Trophoblast cell (in vitro differentiated cells and primary cell): ENCODE measurements around the gene TAGLN.

Source experiments
- DNase-seq, 2 donors: peaks; one replicate each; pipeline ENCODE4 v3.0.0-alpha.2; 2016
- H2AFZ ChIP-seq: 2 replicates; pipeline ENCODE4 v1.6.1; 2013; ENCODE audit warnings: low read length, moderate library complexity, mild to moderate bottlenecking; ENCODE audit not compliant: insufficient read depth, poor library complexity
- H2AK5ac ChIP-seq: 2 replicates; pipeline ENCODE4 v1.6.1; 2013; ENCODE audit warnings: mild to moderate bottlenecking, low read length
- H2BK120ac ChIP-seq: 2 replicates; pipeline ENCODE4 v1.6.1; 2013; ENCODE audit warnings: low read length, mild to moderate bottlenecking, moderate library complexity; ENCODE audit not compliant: insufficient read depth, poor library complexity
- H2BK12ac ChIP-seq: 2 replicates; pipeline ENCODE4 v1.6.1; 2013; ENCODE audit warnings: mild to moderate bottlenecking, low read length, moderate library complexity
- H2BK5ac ChIP-seq: 2 replicates; pipeline ENCODE4 v1.6.1; 2013; ENCODE audit warnings: low read length, low read depth, moderate library complexity, mild to moderate bottlenecking; ENCODE audit not compliant: poor library complexity
- H3K14ac ChIP-seq: 2 replicates; pipeline ENCODE4 v1.6.1; 2013; ENCODE audit warnings: mild to moderate bottlenecking, low read length
- H3K18ac ChIP-seq: 2 replicates; pipeline ENCODE4 v1.6.1; 2013; ENCODE audit warnings: mild to moderate bottlenecking, low read length
- H3K23ac ChIP-seq: 2 replicates; pipeline ENCODE4 v1.6.1; 2013; ENCODE audit warnings: low read length
- H3K27ac ChIP-seq: 2 replicates; pipeline ENCODE4 v1.5.1; 2013; ENCODE audit warnings: low read depth, mild to moderate bottlenecking, inconsistent platforms, low read length, moderate library complexity
- H3K27me3 ChIP-seq: 2 replicates; pipeline ENCODE4 v1.6.1; 2013; ENCODE audit warnings: inconsistent platforms, mild to moderate bottlenecking, low read length, moderate library complexity; ENCODE audit not compliant: insufficient read depth
- H3K36me3 ChIP-seq, 2 experiments: 1 replicate in 1 of 2; 2 replicates in 1 of 2; pipeline ENCODE4 v1.6.1; 2013; ENCODE audit warnings: low read length in 2 of 2, mild to moderate bottlenecking in 2 of 2, moderate library complexity in 1 of 2; ENCODE audit not compliant: insufficient read depth in 2 of 2, control insufficient read depth in 1 of 2
- H3K4ac ChIP-seq: 2 replicates; pipeline ENCODE4 v1.6.1; 2013; ENCODE audit warnings: low read depth, mild to moderate bottlenecking, low read length, moderate library complexity
- H3K4me1 ChIP-seq, 2 experiments: 1 replicate in 1 of 2; 2 replicates in 1 of 2; pipeline ENCODE4 v1.6.1; 2013; ENCODE audit warnings: low read length in 2 of 2, mild to moderate bottlenecking in 2 of 2, moderate library complexity in 1 of 2; ENCODE audit not compliant: insufficient read depth in 2 of 2, control insufficient read depth in 1 of 2
- H3K4me2 ChIP-seq: 2 replicates; pipeline ENCODE4 v1.6.1; 2013; ENCODE audit warnings: inconsistent platforms, mild to moderate bottlenecking, low read length, moderate library complexity
- H3K4me3 ChIP-seq: 2 replicates; pipeline ENCODE4 v1.5.1; 2013; ENCODE audit warnings: mild to moderate bottlenecking, low read depth, low read length, inconsistent platforms
- H3K79me1 ChIP-seq: one replicate; pipeline ENCODE4 v1.6.1; 2013; ENCODE audit warnings: low read length
- H3K79me2 ChIP-seq: 2 replicates; pipeline ENCODE4 v1.6.1; 2013; ENCODE audit warnings: low read length, mild to moderate bottlenecking; ENCODE audit not compliant: control insufficient read depth, insufficient read depth, poor library complexity
- H3K9ac ChIP-seq: 2 replicates; pipeline ENCODE4 v1.6.1; 2013; ENCODE audit warnings: mild to moderate bottlenecking, low read length
- H3K9me3 ChIP-seq: 2 replicates; pipeline ENCODE4 v1.6.1; 2013; ENCODE audit warnings: low read depth, mild to moderate bottlenecking, control low read depth, inconsistent platforms, low read length; ENCODE audit not compliant: insufficient read depth
- H4K12ac ChIP-seq: 2 replicates; pipeline ENCODE4 v1.6.1; 2013; ENCODE audit warnings: low read depth, mild to moderate bottlenecking, low read length, moderate library complexity
- H4K8ac ChIP-seq: 2 replicates; pipeline ENCODE4 v1.6.1; 2013; ENCODE audit warnings: low read depth, mild to moderate bottlenecking, low read length, moderate library complexity
- H4K91ac ChIP-seq: one replicate; pipeline ENCODE4 v1.6.1; 2013; ENCODE audit warnings: low read depth, mild to moderate bottlenecking, low read length, moderate library complexity
- WGBS: extraction: QIAGEN DNeasy Blood & Tissue Kit; methylation state at CpG from one replicate; pipeline ENCODE4 v1.1.7; 2013; ENCODE audit warnings: missing lambda C conversion rate; ENCODE audit not compliant: insufficient read length, insufficient coverage; ENCODE audit errors: extremely low coverage; 5-methylcytosine and 5-hydroxymethylcytosine counted together

Gene TAGLN

GRCh38 chr11:117194267-117194666 is 4.9 kb upstream of the TAGLN start:
- H4K12ac ChIP-seq = no peak overlapping the region
- H3K9me3 ChIP-seq = no peaks in the 10 kb centered on the region
- peaks cover 10% of the 10 kb centered on the region for H3K79me2 ChIP-seq
- H3K4me2 ChIP-seq = no peak overlapping the region
- H3K4me3 ChIP-seq = no peak overlapping the region
- peaks cover 15% of the 10 kb centered on the region for H3K79me1 ChIP-seq
- H3K4ac ChIP-seq = no peak overlapping the region
- peaks cover 16 to 19% of the 10 kb centered on the region in 2 experiments for H3K4me1 ChIP-seq
- H3K27me3 ChIP-seq = no peaks in the 10 kb centered on the region
- no peak overlapping the region for H2BK120ac ChIP-seq
- H2AFZ ChIP-seq = no peak overlapping the region
- H3K23ac ChIP-seq = no peak overlapping the region
- no peak overlapping the region for H3K14ac ChIP-seq
- no peak overlapping the region for H3K27ac ChIP-seq
- H2BK5ac ChIP-seq = no peak overlapping the region
- no peak overlapping the region for H3K9ac ChIP-seq
- peaks cover 41 to 44% of the 10 kb centered on the region in 2 experiments for H3K36me3 ChIP-seq
- H2BK12ac ChIP-seq = no peak overlapping the region
- no peak overlapping the region for H4K8ac ChIP-seq
- DNase-seq = no peak
- H3K18ac ChIP-seq = no peak overlapping the region
- H4K91ac ChIP-seq = no peak overlapping the region
- WGBS = no CpG with 5 or more reads among the region's 5 CpGs
- H2AK5ac ChIP-seq = no peak overlapping the region

DNA sequence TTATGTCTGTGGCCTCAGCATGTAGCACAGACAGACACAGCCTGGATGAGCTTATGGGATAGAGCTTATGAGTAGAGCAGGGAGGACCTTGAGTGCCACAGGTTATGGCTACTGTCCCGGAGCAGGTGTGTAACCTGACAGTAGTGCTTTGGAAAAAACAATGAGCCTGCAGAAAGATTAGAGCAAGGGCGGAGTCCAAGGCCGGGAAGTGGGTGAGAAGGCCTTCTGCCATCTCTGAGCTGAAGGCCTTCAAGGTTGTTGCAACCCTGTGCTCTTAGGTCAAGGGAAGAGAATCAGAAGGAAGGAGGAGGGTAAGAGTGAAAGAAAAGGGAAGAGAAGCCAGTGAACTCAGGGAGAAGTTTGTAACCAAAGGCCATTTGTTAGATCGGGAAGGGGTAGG is 3.9 kb upstream of the TAGLN start:
- no peak overlapping the region for H4K91ac ChIP-seq
- H3K79me1 ChIP-seq = peaks cover 25% of the 10 kb centered on the region
- no CpG with 5 or more reads among the region's 4 CpGs for WGBS

DNA sequence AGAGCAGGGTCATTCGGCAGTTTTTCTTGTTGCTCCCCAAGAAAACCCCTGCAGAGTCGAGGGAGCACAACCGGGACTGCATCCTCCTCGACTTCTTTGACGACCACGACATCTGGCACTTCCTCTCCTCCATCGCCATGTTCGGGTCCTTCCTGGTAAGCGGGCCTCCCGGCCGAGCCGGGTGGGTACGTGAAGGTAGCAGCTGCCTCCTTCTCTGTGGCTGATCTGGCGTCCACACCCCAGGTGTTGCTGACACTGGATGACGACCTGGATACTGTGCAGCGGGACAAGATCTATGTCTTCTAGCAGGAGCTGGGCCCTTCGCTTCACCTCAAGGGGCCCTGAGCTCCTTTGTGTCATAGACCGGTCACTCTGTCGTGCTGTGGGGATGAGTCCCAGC is 3.4 kb upstream of the TAGLN start:
- Histone ChIP-seq H2BK12ac (no peak overlapping the region), H2BK120ac (no peak overlapping the region), H4K91ac (no peak overlapping the region), H2AFZ (no peak overlapping the region), H3K4me3 (no peak overlapping the region), H3K27me3 (no peaks in the 10 kb centered on the region), H4K12ac (no peak overlapping the region), H3K27ac (no peak overlapping the region), H3K4me2 (no peak overlapping the region), H3K4ac (no peak overlapping the region), H3K4me1 (peaks cover 26 to 32% of the 10 kb centered on the region in 2 experiments), H3K79me2 (peaks cover 24% of the 10 kb centered on the region), H3K23ac (no peak overlapping the region), H3K18ac (no peak overlapping the region), H3K9me3 (no peaks in the 10 kb centered on the region), H2BK5ac (no peak overlapping the region), H3K9ac (no peak overlapping the region), H3K79me1 (peaks cover 26% of the 10 kb centered on the region), H3K36me3 (peaks cover 28 to 29% of the 10 kb centered on the region in 2 experiments), H4K8ac (no peak overlapping the region), H2AK5ac (no peak overlapping the region), H3K14ac (no peak overlapping the region)
- no peak for DNase-seq
- no CpG with 5 or more reads among the region's 19 CpGs for WGBS

More for the DNA sequence above, 3.9 kb upstream of the TAGLN start:
- Histone ChIP-seq H3K14ac (no peak overlapping the region), H3K27ac (no peak overlapping the region), H4K12ac (no peak overlapping the region), H3K4me3 (no peak overlapping the region), H3K36me3 (peaks cover 31 to 34% of the 10 kb centered on the region in 2 experiments), H2AK5ac (no peak overlapping the region), H2AFZ (no peak overlapping the region), H3K79me2 (peaks cover 20% of the 10 kb centered on the region), H3K4me2 (no peak overlapping the region), H3K18ac (no peak overlapping the region), H3K9me3 (no peaks in the 10 kb centered on the region), H3K4me1 (peaks cover 22 to 28% of the 10 kb centered on the region in 2 experiments), H3K4ac (no peak overlapping the region), H2BK12ac (no peak overlapping the region), H3K27me3 (no peaks in the 10 kb centered on the region), H3K23ac (no peak overlapping the region), H2BK5ac (no peak overlapping the region), H4K8ac (no peak overlapping the region), H3K9ac (no peak overlapping the region), H2BK120ac (no peak overlapping the region)
- DNase-seq = no peak

GRCh38 chr11:117197006-117197405 is 2.2 kb upstream of the TAGLN start:
- no peaks in the 10 kb centered on the region for H3K9me3 ChIP-seq
- no peaks in the 10 kb centered on the region for H3K27me3 ChIP-seq
- no peak overlapping the region for H3K14ac ChIP-seq
- H4K12ac ChIP-seq = no peak overlapping the region
- H3K18ac ChIP-seq = no peak overlapping the region
- DNase-seq = no peak
- H3K4me2 ChIP-seq = no peak overlapping the region
- no peak overlapping the region for H3K27ac ChIP-seq
- peaks cover 38 to 44% of the 10 kb centered on the region in 2 experiments for H3K4me1 ChIP-seq
- no peak overlapping the region for H3K4me3 ChIP-seq
- no peak overlapping the region for H2BK12ac ChIP-seq
- H3K9ac ChIP-seq = no peak overlapping the region
- H2AFZ ChIP-seq = no peak overlapping the region
- H3K79me1 ChIP-seq = peaks cover 26% of the 10 kb centered on the region
- H3K79me2 ChIP-seq = peaks cover 37% of the 10 kb centered on the region
- no peak overlapping the region for H3K4ac ChIP-seq
- H2BK5ac ChIP-seq = no peak overlapping the region
- no CpG with 5 or more reads among the region's 7 CpGs for WGBS
- no peak overlapping the region for H4K8ac ChIP-seq
- H2AK5ac ChIP-seq = no peak overlapping the region
- H2BK120ac ChIP-seq = no peak overlapping the region
- H4K91ac ChIP-seq = no peak overlapping the region
- no peak overlapping the region for H3K23ac ChIP-seq
- H3K36me3 ChIP-seq = peaks cover 34 to 36% of the 10 kb centered on the region in 2 experiments
